OCI-LY3 (cell line): Measurements from ENCODE around the gene ELOVL1.
A peak's percentile ranks its signal among the peaks of the same experiment; 100 is the strongest.

ENCODE experiments used
- H2AFZ ChIP-seq: fragments of 200-600, 300-600 bp; shearing (Covaris generic); 2 replicates; pipeline ENCODE4 v1.6.0; 2014; ENCODE audit warnings: antibody characterized with exemption, low read depth, low read length
- H3K27ac ChIP-seq: fragments of 200-600, 300-600 bp; sonication (generic); 2 replicates; pipeline ENCODE4 v1.5.1; 2014; ENCODE audit warnings: mild to moderate bottlenecking, low read length, moderate library complexity, mixed read lengths
- H3K27me3 ChIP-seq: fragments of 200-600, 300-600 bp; sonication (generic); 2 replicates; pipeline ENCODE4 v1.6.1; 2014; ENCODE audit warnings: low read depth, low read length, mixed read lengths
- H3K36me3 ChIP-seq: fragments of 200-600, 300-600 bp; sonication (generic); replicated peaks from 2 replicates; pipeline ENCODE3; 2014; ENCODE audit warnings: low read depth, low read length, mixed read lengths
- H3K4me1 ChIP-seq: fragments of 300-600, 200-600 bp; sonication (generic); 2 replicates; pipeline ENCODE4 v1.6.1; 2014; ENCODE audit warnings: low read length, mixed read lengths
- H3K4me2 ChIP-seq: fragments of 200-600, 300-600 bp; sonication (generic); 2 replicates; pipeline ENCODE4 v1.6.1; 2014; ENCODE audit warnings: low read length, mixed read lengths
- H3K4me3 ChIP-seq: fragments of 300-600, 200-600 bp; sonication (generic); 2 replicates; pipeline ENCODE4 v1.5.1; 2014; ENCODE audit warnings: antibody characterized with exemption, mild to moderate bottlenecking, low read length, moderate library complexity
- H3K79me2 ChIP-seq: fragments of 300-600, 200-600 bp; shearing (Covaris generic); 2 replicates; pipeline ENCODE4 v1.6.1; 2014; ENCODE audit warnings: mild to moderate bottlenecking, low read length, mixed read lengths
- H3K9ac ChIP-seq: fragments of 300-600, 200-600 bp; shearing (Covaris generic); 2 replicates; pipeline ENCODE4 v1.6.0; 2014; ENCODE audit warnings: mild to moderate bottlenecking, low read length, moderate library complexity
- H3K9me3 ChIP-seq: fragments of 200-600, 300-600 bp; shearing (Covaris generic); 2 replicates; pipeline ENCODE4 v1.6.1; 2014; ENCODE audit warnings: low read length, mixed read lengths; ENCODE audit not compliant: insufficient read depth
- H4K20me1 ChIP-seq: fragments of 200-600, 300-600 bp; sonication (generic); 2 replicates; pipeline ENCODE4 v1.6.1; 2016; ENCODE audit warnings: low read length, mixed read lengths; ENCODE audit not compliant: insufficient read depth
- EZH2phosphoT487 ChIP-seq: fragments of 200-600 bp; shearing (Covaris generic); IDR thresholded peaks from 2 replicates; pipeline ENCODE4 v1.6.1; 2018; ENCODE audit warnings: antibody characterized with exemption, mixed run types, low read depth
- TF ChIP-seq, protein P1 (sequence below): fragments of 200-600, 300-600 bp; sonication (generic); IDR thresholded peaks from 2 replicates; pipeline ENCODE4 v1.5.1; 2014; ENCODE audit warnings: antibody characterized with exemption, low read length, low read depth

The ELOVL1 gene

DNA sequence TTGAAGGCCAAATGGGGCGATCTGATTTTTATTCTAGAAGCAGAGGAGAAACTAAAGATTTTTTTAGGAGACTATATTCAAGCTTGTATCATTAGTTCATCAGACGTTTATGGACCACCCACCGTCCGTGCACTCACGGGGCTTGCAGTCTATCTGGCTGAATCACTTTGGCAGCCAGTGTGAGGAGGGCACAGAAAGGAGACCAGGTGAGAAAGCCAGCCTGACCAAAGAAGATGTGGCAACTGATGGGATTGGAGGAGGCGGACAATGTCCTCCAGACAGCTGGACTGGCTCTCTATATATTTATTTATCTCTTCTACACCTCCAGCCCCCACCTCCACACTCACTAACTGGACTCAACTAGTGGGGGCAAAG lies 822 bp upstream of the ELOVL1 start:
- Histone ChIP-seq H3K27me3 (no peaks in the 10 kb centered on the region), H4K20me1 (no peaks in the 10 kb centered on the region), H3K27ac (peak overlapping the region; percentile 94), H3K4me3 (peak overlapping the region; percentile 100), H2AFZ (peak overlapping the region; percentile 72), H3K9ac (peak overlapping the region; percentile 99), H3K36me3 (peaks cover 12% of the 10 kb centered on the region), H3K9me3 (no peaks in the 10 kb centered on the region), H3K4me2 (peak overlapping the region; percentile 96), H3K79me2 (peaks cover 37% of the 10 kb centered on the region), H3K4me1 (peaks cover 10% of the 10 kb centered on the region)
- no peak for TF ChIP-seq EZH2phosphoT487
- TF ChIP-seq, protein P1, sequence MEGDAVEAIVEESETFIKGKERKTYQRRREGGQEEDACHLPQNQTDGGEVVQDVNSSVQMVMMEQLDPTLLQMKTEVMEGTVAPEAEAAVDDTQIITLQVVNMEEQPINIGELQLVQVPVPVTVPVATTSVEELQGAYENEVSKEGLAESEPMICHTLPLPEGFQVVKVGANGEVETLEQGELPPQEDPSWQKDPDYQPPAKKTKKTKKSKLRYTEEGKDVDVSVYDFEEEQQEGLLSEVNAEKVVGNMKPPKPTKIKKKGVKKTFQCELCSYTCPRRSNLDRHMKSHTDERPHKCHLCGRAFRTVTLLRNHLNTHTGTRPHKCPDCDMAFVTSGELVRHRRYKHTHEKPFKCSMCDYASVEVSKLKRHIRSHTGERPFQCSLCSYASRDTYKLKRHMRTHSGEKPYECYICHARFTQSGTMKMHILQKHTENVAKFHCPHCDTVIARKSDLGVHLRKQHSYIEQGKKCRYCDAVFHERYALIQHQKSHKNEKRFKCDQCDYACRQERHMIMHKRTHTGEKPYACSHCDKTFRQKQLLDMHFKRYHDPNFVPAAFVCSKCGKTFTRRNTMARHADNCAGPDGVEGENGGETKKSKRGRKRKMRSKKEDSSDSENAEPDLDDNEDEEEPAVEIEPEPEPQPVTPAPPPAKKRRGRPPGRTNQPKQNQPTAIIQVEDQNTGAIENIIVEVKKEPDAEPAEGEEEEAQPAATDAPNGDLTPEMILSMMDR: no peak

DNA sequence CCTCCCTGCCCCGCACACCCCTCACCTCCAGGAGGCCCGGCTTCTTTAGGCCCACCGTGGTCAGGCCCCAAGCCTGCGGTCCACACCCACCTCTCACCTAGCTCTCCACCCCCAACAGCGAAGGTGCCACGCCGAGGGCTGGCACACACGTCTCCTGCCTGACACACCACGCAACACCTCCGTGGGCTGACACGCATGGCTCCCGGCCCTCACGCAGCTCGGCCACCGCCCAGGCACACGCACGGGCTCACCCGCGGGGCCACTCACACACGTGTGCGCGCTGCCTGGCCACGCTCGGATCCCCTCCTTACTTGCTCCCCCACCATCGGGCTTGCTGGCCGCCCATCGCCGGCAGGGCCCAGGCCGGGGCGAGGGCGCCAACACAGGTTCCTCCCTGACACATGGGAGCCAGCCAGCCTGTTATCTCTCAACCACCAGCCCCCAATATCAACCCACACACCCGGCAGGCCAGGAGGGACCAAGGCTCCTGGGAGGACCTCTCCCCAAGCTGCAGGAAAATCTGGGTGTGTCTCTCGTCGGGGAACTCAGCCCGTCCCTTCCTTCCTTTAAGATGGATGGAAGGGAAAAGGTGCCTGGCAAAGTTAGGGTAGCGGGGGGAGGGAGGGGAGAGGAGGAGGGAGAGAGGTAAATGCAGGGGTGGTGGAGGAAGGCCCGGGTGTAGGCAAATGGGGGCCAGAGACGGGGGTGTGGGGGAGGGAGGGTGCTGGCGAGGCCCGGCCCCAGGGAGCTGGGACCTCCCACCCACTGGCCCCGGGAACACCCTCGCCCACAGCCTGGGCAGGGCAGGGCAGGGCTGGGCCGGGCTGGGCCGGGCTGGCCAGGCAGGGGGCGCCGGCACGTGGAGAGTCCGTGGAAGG lies 546 bp downstream of the ELOVL1 start:
- Histone ChIP-seq H3K4me2 (peak overlapping the region; percentile 91), H3K4me3 (peak overlapping the region; percentile 100), H3K9me3 (no peaks in the 10 kb centered on the region), H3K9ac (peak overlapping the region; percentile 100), H2AFZ (no peak overlapping the region), H4K20me1 (no peaks in the 10 kb centered on the region), H3K4me1 (peaks cover 10% of the 10 kb centered on the region), H3K36me3 (peaks cover 13% of the 10 kb centered on the region), H3K79me2 (peaks cover 37% of the 10 kb centered on the region), H3K27ac (peak overlapping the region; percentile 86), H3K27me3 (no peaks in the 10 kb centered on the region)
- TF ChIP-seq, protein P1: no peak
- TF ChIP-seq EZH2phosphoT487: no peak

DNA sequence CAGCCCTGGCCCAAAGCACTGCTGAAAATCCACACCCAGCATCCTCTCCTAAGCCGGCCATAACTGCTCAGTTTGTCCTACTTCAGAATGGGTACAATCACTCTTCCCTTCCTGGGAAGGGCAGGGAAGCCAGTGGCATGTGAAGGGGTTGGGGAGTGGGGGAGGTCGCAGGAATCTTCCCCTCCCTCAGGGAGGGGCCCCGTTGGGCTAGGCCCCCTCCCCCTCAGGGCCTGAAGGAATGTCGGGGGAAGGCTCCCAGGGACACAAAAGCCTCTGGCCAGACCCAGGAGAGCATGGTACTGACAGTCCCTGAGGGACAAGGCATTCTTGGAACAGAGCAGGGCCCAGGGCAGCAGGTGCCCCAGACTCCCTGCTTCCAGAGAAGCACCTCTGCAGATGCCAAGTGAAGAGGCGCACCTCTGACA lies 1.2 kb downstream of the ELOVL1 start:
- no peaks in the 10 kb centered on the region for H3K27me3 ChIP-seq
- H3K36me3 ChIP-seq: peaks cover 20% of the 10 kb centered on the region
- H3K9me3 ChIP-seq: no peaks in the 10 kb centered on the region
- peaks cover 39% of the 10 kb centered on the region for H3K79me2 ChIP-seq
- peak overlapping the region; percentile 91 for H3K4me2 ChIP-seq
- peaks cover 10% of the 10 kb centered on the region for H3K4me1 ChIP-seq
- peak overlapping the region; percentile 100 for H3K9ac ChIP-seq
- H2AFZ ChIP-seq: no peak overlapping the region
- H3K27ac ChIP-seq: peak overlapping the region; percentile 86
- H4K20me1 ChIP-seq: no peaks in the 10 kb centered on the region
- peak overlapping the region; percentile 100 for H3K4me3 ChIP-seq
- TF ChIP-seq EZH2phosphoT487: no peak
- TF ChIP-seq, protein P1: no peak

DNA sequence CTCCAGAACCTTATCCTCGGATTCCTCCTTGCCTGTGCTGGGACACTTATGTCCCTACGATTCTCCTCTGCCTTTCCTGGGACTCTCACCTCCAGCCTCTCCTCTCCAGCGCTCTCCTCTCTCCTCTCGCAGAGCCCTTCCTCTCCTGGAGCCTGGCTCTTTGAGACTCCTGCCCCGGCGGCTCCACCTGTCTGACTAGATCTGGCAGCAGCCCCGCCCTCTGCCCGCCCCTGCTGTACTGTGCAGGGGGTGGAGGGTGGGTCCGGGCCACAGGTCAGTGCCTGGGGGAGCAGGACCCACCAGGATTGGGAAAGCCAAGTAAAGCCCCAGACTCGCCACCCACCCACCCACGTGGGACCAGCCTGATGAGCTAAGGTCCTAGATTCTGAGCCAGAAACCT lies 1.6 kb downstream of the ELOVL1 start:
- Histone ChIP-seq H3K9ac (peak overlapping the region; percentile 100), H3K27ac (0 out of 2 replicates have a peak overlapping the region, but pooled peaks have one; percentile 86), H3K79me2 (peaks cover 43% of the 10 kb centered on the region)

More for the DNA sequence above, 1.6 kb downstream of the ELOVL1 start:
- Histone ChIP-seq H3K36me3 (peaks cover 24% of the 10 kb centered on the region), H3K9me3 (no peaks in the 10 kb centered on the region), H3K4me1 (peaks cover 10% of the 10 kb centered on the region), H3K4me3 (peak overlapping the region; percentile 100), H3K4me2 (peak overlapping the region; percentile 91), H3K27me3 (no peaks in the 10 kb centered on the region), H4K20me1 (no peaks in the 10 kb centered on the region), H2AFZ (no peak overlapping the region)
- TF ChIP-seq EZH2phosphoT487: no peak
- TF ChIP-seq, protein P1: no peak
